Activated T-helper 1 cell treated with Interleukin-2 at 50 U/mL for 16 hours (primary cell): ENCODE measurements around the gene VSIG2.

Experiments used
- DNase-seq: peaks from one replicate; pipeline ENCODE4 v3.0.0-alpha.2; 2020; ENCODE audit warnings: low read depth

Gene VSIG2

DNA sequence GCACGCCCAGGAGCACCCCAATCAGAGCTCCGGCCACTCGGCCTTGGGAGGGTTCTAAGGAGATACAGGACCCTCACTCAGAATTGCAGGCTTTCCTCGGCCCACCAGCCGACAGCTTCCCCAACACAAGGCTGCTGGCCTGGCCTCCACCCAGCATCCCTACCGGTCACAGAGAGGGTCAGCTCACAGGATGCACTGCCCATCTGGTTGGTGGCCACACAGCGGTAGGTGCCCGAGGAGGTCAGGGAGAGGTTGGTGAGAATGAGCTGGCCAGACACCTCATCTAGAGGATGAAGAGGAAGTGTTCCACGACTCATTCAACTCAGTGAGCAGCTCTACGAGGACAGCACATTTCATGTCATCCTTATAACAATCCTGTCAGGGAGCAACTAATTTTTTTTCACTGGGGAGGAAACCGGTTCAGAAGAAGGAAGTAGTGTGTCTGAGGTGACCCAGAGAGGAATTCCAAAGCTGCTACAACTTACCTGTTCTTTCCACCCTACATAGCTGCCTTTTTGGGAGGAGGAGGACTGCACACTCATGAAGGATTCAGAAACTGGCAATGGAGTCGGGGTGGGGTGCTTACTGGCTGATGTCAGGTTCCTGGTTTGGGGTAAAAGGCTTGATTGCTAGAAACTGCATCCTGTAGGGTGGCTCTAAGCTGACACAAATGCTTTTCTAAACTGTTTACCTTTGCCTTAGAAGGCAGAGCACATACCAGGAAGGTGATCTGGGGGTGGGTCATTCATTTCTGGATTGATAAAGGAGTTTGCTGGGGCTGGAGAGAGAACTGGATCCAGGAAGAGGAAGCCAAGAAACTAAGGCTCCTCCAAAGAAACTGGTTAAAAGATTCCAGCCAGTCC is 3.3 kb downstream of the VSIG2 start:
- DNase-seq: no peak

DNA sequence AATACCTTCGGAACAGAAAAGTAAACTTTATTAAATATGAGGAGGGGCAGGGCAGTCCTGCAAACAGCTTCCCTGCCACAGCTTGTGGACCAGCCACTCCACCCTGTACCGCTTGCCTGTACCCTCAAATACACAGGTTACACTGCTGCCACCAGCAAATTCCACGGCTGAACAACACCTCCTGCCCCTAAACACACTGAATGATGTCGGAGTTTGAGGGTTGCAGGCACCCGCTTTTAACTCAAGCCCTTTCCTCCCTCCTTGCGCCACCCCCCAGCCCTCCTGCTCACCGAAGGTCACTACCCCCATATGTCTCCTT is 4.0 kb downstream of the VSIG2 start:
- no peak for DNase-seq

DNA sequence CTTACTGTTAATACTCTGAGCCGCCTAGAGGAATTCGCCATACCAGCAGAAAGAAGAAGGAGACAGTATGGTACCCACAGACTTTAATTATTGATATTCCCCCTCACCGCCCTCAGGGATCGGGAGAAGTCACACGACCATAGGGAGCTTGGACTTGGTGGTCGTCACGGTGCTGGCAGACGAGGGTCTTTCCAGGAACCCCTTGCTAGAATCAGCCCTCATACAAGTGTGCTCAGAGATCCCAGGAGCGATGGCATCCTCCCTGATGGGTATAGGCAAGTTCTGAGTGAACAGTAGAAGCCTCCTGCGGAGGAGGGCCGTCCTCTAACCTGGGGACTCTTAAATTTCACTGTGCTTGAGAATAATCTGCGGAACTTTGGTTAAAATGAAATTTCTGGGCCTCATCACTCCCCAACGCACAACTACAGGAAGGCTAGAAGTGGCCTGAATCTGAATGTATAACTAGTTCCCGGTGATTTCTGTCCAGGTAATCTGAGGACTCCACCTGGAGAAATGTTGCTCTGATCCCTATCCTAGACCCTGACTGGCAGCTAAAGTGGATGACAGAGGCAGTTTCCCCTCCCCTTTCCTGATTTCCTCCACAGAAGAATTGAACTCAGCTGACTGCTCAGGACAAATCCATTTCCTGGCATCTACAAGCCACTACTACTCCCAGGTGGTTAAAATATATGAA is 4.5 kb downstream of the VSIG2 start:
- no peak for DNase-seq

DNA sequence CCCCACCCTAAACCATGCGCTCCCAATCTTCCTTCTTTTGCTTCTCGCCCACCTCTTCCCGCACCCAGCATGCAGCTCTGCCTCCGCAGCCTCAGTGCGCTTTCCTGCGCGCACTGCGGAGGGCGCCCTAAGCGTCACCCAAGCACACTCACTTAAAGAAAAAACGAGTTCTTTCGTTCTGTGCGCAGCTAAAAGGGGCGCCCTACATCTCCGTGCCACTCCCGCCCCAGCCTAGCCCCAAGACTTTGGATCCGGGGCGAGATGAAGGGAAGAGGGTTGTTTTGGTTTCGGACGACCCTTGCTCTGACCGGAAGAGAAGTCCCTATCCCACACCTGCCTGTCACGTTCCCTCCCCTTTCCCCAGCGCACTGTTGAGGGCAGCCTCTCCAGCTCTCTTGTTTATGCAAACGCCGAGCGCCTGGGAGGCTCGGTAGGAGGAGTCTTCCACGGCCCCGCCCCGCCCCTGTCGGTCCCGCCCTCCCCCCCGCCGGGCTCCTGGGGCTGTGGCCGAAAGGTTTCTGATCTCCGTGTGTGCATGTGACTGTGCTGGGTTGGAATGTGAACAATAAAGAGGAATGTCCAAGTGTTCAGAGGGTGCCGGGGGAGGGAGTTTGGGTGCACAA is 5.3 kb downstream of the VSIG2 start:
- peak; percentile 58 for DNase-seq

DNA sequence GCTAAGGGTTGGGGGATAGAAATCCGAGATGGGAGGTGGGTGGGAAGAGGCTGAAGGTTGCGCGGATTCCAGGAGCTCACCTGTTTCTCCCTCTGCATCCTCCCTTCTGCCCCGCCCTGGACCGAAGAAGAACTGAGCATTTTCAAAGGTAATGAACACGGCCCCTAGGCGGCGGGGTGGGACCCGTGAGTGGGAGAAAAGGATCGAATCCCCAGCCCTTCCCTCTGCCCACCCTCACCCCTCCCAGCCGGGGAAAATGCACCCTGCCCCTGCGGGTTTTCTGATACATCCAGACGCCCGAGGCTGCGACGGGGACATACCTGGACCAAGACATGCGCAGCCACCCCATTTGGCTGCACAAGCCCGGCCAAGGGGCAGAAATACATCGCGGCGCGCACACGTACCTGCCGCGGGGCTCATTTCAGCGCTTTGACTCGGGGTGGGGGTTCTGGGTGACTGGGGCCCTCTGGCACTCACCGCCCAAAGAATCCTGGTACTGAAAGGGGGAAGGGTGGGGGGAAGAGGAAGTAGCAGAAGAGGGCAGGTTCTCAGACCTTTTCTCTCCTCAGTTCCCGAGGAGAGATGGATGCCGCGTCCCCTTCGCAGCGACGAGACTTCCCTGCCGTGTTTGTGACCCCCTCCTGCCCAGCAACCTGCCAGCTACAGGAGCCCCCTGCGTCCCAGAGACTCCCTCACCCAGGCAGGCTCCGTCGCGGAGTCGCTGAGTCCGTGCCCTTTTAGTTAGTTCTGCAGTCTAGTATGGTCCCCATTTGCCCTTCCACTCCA is 6.0 kb downstream of the VSIG2 start:
- no peak for DNase-seq

DNA sequence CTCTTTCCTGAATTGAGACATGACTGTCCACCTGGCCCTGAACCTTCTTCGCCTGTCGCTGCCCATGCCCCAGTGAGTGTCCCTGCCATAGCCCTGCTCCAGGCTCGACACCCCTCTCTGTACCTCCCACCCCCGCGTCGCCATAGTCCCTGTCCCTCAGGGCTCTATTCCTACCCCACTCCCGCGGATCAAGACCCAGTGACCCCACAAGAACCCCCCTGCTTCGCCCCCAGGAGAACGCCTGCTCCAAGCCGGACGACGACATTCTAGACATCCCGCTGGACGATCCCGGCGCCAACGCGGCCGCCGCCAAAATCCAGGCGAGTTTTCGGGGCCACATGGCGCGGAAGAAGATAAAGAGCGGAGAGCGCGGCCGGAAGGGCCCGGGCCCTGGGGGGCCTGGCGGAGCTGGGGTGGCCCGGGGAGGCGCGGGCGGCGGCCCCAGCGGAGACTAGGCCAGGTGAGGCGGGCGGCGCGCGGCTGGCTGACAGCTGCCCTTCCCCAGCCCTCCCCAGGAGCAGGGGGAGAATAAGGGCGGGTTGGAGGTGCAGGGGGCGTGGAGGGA is 6.7 kb downstream of the VSIG2 start:
- no peak for DNase-seq

DNA sequence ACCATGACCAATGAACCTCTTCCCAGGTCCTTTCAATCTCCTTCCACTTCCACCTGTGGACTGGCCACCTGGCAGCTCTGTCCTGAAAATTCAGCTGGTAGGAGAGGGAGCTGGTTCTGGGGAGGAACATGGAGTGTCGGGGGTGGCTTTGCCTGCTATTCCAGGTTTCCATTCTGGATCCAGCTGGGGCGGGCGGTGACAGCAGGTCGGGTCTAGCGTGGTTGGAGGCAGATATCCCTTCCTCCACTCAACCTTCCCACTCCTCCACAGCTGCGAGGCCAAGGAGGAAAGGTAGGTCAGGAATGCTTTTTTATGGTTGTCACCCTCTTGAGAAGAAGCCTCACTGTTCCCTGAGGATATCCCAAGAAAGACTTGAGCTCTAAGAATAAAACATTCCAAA is 9.0 kb downstream of the VSIG2 start:
- DNase-seq: no peak

DNA sequence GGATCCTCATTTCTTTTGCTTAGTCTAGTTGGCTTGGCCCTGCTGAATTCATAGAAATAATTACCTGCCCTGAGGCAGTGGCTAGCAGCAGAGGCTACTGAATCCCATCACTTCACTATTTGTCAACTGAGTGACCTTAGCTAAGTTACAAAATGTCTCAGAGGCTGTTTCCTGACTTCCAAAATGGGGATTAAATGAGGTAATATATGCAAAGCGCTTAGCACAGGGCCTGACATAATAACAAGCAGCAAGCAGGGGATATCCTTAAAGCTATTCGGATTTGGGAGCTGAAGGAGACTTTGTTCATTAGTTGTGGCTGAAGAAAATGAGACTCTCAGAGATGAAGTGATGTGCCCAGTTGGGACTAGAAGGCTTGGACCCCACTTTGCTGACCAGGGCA is 9.5 kb downstream of the VSIG2 start:
- DNase-seq: no peak

DNA sequence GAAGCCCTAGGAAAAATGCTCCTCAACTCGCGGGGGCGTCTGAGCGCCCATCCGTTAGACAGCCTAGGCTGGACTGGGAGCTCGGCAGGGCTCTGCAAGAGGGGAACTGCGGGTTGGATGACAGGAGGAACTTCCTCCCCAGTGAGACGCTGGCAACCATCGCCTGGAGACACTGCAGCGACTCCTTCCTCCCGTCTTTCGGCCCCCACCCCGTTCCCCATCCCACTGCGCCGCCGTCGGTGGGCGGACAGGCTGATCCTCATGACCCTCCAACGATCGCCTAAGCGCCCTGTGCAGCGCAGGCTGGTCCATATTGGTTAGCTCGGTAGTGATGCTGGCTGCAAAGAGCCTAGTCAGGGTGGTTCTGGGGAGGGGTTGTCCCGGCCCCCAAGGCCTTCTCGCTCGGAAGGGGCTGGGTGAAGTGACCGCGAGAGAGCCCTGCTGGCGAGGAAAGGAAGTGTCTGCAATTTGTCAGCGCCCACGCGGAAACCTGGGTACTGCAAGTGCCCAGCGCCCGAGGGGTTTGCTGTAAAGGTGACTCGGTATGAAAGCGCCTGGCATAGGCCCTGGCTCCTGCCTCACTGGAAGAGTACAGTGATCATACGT is 11.7 kb downstream of the VSIG2 start:
- no peak for DNase-seq

DNA sequence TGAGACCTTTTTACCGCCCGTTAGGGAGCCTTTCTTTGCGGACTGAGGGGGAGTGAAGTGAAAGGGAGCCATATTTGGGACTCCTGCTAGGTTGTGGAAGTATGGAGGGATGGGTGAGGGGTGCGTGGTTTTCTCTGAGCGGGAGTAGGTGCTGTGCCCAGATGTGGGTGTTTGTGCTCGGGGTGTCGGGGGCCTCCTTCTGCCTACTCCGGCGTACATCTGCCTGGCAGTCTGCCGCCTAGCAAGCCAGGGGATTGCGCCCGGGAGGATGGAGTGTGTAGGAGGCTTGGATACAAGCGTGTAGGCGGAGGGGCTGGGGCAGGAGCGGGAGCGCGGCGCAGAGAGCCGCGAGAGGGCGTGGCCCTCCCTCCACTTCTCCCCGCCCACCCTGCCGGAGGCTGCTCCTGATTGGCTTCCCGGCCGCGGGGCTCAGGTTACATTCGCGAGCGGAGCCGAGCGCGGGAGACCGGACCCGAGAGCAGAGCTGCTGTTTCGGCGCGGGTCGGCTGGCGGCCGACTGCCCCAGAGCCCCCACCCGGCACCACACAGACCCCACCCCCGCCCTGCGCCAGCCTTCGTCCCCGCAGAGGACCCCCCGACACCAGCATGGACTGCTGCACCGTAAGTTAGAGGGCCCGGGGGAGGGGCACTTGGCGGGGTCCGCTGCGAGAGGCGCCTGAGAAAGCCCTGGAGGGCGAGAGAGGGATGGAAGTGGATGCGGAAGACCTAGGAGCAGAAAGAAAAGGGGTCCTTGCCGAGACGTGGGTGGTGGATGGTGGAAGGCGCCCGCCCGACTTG is 12.4 kb downstream of the VSIG2 start, which contains the start of gene NRGN:
Gene NRGN (plus strand): TSS at position 464 of the 798 bp plus-strand sequence. CDS start 143 bp downstream, at position 607.
- peak; percentile 71 for DNase-seq

DNA sequence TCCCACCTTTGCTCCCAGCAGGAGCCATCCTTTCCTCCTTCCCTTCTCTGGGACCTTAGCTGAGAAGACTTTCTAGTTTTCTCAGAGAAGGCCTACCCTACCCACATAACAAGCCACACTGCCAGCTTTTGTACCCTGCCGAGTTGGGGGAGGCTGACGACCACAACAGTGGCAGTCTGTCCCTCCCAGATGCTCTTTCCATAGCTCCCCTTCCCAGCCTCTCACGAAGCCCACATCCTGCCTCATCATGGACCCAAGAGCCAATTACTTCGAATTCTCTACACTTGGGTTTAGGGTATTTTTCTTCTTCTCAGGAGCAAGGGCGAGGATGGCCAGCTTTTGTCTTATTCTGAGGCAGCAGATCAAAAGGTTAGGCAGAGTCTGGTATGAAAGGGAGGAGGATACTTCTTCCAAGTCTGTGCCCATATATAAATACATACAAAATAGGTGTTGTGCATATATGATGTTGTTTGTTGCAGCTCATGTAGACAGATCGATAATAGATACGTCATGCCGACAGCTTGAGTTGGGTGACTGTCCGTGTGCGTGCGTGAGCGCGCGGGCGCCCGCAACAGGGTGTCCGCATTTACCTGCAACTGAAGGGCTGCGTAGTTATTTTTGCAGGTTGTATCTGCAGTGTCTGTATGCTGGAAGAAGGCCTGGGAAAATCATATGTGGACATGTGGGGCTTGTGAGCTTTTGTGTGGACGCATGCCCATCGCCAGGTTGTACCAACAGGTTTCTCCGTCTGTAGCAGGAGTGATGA is 13.2 kb downstream of the VSIG2 start:
- DNase-seq: no peak

DNA sequence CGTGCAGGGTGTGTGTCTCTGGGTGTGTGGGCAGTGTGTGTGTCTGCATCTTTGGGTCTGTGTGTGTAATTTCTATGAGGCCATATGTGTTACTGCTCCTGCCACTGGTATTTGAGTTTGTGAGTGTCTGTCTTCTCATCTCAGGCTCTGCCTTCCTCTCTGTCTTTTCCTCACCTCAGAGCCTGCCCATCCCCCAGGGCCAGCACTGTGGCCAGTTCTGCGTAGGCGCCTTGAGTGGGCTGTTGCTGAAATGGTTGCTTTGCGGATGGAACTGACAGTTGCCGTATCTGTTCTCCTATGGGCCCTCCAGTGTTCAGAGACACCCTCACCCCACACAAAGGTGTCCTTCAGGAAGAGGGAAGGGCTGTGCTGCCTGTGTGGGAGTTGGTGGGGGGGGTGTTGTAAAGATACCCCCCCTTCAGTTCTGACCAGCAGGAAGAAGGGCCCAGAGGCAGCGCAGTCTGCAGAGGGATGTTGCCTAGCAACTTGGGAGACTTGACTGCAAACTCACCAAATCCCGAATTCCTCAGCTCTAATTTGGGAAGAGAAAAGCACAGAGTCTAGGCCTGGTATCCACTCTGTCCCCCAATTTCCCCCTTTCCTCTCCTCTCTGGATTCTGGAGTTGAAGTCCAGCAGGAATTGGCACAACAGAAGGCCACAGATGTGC is 14.3 kb downstream of the VSIG2 start:
- no peak for DNase-seq

DNA sequence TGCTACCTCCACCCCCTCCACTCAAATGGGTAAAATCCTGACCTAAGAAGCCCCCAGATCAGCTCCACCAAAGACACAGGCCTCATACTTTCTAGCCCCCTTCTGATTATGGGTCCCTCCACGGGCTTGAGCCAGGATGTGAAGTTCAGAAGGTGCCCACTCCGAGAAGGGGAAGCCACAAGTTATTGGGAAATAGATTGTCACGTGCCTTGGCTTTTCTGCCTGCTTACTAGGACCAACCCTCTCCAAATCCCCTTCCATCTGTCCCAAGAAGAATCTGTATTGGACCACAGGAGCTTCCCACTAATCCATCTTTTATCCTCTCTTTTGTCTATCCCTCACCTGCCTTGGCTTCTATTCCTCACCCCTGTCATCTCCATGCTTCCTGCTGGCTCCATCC is 15.3 kb downstream of the VSIG2 start:
- no peak for DNase-seq

DNA sequence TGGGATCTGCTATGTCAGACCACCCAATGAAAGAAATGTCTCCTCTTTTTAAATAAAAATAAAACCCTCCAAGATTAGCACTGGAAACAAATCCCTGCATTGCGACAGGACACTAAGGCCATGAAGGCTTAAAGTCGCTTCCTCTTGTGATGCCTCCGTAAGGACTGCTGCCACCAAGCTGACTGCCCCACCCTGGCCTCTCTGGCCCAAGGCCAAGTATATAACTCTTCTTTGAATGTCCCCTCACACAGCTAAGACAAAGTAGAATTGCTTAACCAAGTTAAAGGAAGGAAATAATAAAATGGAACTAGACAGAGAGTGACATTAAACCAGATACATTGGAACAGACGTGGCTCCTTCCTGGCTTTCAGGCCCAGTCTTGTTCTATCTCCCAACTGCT is 19.8 kb downstream of the VSIG2 start:
- no peak for DNase-seq

DNA sequence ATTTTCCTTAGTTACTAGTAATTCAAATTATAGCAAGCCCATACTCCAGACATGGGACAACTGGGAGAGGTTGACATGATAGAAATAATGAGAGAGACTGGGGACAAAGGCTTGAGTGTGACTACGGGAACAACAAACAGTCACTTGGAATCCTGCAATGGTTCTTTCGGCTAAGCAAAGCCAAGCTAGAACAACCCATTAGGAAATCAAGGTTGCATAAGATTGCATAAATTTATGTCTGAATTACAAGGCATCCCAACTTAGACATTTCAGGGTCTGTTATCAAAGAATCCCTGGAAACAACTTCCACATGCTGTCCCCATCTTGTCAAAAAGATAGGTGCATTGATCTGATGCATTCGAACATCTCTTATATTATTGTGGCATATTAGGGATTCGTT is 22.5 kb downstream of the VSIG2 start:
- DNase-seq: no peak

DNA sequence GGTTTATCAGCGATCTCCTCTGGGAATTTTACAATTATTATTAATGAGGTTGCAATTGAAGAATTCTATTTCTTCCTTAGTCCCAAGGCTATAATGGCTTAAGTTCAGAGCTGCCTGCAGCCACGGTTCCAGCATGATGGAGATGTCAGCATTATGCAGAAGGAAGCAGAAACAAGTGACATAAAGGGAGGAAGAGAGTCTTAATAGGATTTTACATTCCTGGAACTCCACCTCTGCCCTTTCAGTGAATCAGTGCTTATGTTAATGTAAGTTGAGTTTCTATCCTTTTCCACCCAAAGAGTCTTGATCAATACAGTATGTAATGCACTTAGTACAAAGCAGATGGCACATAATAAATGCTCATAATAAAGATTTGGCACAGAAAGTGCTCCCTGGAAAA is 23.9 kb downstream of the VSIG2 start:
- DNase-seq: no peak

DNA sequence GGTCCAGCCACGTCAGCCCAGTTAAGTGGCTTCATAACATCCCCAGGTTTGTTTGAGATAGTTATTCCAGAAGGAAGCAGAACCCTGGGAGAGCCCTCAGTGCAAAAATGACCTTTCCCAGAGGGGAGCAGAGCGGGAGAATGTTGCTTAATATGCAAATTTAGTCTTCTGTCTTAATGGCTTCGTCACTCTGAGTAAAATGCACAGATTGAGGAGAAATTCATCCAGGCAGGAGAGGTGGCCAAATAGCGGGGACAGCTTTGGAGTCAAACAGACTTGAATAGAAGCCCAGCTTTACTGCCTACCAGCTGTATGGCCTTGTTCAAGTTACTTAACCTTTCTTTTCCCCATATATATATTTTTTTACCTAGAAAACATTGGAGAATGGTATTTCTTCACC is 24.6 kb downstream of the VSIG2 start:
- no peak for DNase-seq

DNA sequence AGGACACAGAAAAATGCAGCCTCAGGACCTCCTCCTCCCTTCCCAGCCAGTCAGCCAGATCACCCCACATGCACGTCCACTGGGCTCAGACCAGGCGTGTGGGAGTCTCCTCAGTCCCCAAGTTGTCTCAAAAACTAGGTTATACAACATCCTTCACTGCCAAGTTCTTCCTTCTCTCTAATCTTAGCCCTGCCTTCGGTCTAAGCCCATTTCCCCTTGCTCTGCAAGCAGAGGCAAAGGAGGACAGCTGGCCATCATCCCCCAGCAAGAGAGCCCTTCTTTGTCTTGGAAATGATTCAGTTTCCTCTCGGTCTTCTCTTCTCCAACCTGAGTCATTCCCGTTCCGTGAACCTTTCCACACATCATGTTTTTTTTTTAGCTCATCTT is 26.3 kb downstream of the VSIG2 start:
- no peak for DNase-seq

DNA sequence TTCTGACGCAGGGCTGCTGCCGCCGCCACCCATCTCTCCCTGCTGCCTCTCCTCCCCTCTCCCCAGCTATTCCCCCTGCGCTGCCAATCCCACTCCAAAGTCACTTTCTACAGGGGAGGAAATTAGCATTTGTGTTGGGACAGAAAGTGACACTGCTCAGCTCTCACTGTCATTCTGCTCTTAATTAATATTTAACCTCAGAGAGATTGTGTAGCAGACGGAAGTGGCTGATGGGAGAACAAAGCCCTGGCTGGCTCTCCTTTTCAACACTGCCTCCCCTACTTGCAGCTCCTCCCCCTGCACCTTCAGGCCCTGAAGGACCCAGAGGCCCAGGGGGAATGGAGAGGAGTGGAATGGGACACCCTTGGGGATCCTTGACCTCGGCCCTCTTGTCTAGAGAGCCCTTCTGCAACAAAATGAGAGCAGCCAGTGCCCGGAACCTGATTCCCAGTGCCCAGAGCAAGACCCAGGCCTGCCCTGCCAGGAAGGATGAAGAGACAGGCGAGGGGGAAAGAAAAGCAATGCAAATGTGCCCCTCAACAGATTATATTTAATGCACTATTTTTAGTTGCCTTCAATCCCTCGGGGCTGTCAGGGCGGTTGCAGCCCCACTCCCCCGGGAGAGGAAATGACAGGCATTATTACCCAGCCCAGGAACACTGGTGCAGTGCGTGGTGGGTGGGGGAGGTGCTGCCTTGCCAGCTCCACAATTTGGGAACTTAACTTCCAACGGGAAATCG is 26.9 kb downstream of the VSIG2 start:
- DNase-seq: no peak
